ENCODE results near the gene TCF25.

DNA sequence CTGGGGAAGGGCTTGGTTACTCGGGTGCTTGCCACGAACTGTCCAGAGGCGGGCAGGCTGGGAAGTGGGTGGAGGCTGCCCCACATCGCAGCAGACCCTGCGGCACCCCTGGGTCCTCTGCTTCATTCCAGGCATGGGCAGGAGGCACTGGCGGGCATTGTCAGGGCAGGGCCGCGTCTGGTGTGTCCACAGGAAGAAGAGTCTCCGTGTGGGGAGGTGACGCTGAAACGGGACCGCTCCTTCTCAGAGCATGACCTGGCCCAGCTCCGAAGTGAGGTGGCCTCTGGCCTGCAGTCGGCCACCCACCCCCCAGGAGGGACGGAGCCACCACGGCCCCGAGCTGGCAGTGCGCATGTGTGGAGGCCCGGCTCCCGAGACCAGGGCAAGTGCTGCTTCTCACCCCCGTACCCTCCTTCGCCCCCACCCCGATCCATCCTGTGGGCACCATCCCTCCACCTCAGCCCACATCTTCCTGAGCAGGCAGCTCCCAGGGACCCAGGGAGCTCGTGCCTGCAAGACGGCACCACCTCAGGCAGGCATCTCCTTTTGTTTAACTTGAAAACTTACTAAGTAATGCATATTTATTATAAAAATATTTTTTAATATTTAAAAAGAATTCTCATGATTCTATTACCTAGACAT is 14.3 kb upstream of the TCF25 start:
- no peak for TF ChIP-seq POLR2AphosphoS5 (IDR thresholded peaks at IDR 0.05; ENCODE audit: low read depth, low read length)
- TF ChIP-seq, protein P1, sequence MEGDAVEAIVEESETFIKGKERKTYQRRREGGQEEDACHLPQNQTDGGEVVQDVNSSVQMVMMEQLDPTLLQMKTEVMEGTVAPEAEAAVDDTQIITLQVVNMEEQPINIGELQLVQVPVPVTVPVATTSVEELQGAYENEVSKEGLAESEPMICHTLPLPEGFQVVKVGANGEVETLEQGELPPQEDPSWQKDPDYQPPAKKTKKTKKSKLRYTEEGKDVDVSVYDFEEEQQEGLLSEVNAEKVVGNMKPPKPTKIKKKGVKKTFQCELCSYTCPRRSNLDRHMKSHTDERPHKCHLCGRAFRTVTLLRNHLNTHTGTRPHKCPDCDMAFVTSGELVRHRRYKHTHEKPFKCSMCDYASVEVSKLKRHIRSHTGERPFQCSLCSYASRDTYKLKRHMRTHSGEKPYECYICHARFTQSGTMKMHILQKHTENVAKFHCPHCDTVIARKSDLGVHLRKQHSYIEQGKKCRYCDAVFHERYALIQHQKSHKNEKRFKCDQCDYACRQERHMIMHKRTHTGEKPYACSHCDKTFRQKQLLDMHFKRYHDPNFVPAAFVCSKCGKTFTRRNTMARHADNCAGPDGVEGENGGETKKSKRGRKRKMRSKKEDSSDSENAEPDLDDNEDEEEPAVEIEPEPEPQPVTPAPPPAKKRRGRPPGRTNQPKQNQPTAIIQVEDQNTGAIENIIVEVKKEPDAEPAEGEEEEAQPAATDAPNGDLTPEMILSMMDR (IDR thresholded peaks at IDR 0.05 in 2 of 3, conservative IDR thresholded peaks at IDR 0.05 in 1 of 3; ENCODE audit: borderline replicate concordance in 1 of 3, insufficient read depth in 1 of 3, low read depth in 2 of 3, low read length in 2 of 3), result no peak
- TF ChIP-seq, protein P2, sequence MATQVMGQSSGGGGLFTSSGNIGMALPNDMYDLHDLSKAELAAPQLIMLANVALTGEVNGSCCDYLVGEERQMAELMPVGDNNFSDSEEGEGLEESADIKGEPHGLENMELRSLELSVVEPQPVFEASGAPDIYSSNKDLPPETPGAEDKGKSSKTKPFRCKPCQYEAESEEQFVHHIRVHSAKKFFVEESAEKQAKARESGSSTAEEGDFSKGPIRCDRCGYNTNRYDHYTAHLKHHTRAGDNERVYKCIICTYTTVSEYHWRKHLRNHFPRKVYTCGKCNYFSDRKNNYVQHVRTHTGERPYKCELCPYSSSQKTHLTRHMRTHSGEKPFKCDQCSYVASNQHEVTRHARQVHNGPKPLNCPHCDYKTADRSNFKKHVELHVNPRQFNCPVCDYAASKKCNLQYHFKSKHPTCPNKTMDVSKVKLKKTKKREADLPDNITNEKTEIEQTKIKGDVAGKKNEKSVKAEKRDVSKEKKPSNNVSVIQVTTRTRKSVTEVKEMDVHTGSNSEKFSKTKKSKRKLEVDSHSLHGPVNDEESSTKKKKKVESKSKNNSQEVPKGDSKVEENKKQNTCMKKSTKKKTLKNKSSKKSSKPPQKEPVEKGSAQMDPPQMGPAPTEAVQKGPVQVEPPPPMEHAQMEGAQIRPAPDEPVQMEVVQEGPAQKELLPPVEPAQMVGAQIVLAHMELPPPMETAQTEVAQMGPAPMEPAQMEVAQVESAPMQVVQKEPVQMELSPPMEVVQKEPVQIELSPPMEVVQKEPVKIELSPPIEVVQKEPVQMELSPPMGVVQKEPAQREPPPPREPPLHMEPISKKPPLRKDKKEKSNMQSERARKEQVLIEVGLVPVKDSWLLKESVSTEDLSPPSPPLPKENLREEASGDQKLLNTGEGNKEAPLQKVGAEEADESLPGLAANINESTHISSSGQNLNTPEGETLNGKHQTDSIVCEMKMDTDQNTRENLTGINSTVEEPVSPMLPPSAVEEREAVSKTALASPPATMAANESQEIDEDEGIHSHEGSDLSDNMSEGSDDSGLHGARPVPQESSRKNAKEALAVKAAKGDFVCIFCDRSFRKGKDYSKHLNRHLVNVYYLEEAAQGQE (IDR thresholded peaks at IDR 0.05; ENCODE audit: low read depth), result no peak
- no peak for TF ChIP-seq EZH2 (IDR thresholded peaks at IDR 0.05)
- TF ChIP-seq EZH2phosphoT487 (IDR thresholded peaks at IDR 0.05; ENCODE audit: borderline replicate concordance), result no peak
- TF ChIP-seq, protein P3, sequence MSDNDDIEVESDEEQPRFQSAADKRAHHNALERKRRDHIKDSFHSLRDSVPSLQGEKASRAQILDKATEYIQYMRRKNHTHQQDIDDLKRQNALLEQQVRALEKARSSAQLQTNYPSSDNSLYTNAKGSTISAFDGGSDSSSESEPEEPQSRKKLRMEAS (IDR thresholded peaks at IDR 0.05), result no peak
- TF ChIP-seq POLR2A (IDR thresholded peaks at IDR 0.05; ENCODE audit: borderline replicate concordance, extremely low read depth, insufficient read depth, insufficient read length), result no peak
- no peak for TF ChIP-seq YY1 (IDR thresholded peaks at IDR 0.05; ENCODE audit: extremely low read depth, insufficient replicate concordance, low read depth, low read length)
- no peak for TF ChIP-seq JUND (IDR thresholded peaks at IDR 0.05)

Measured in HCT116 (cell line).